Lower leg skin (tissue), 3 donors: ENCODE results near the gene IBTK.
"Not testable (repeated sequence)": the region's sequence is repeated elsewhere in the genome, so short reads cannot be mapped to it uniquely, and the experiment has no call there.

ENCODE experiments used
- POLR2A ChIP-seq, 2 donors: fragments of 450-650 bp; IDR thresholded peaks; one replicate each; pipeline ENCODE4 v1.6.1; 2016 to 2017; ENCODE audit warnings: antibody characterized with exemption in 2 of 2, mild to moderate bottlenecking in 1 of 2, moderate library complexity in 1 of 2
- TF ChIP-seq, protein P1 (sequence below), 3 donors: fragments of 450-650 bp; IDR thresholded peaks; one replicate each; pipeline ENCODE4 v1.5.1; 2016; ENCODE audit warnings: antibody characterized with exemption in 3 of 3, mild to moderate bottlenecking in 3 of 3, moderate library complexity in 2 of 3

DNA sequence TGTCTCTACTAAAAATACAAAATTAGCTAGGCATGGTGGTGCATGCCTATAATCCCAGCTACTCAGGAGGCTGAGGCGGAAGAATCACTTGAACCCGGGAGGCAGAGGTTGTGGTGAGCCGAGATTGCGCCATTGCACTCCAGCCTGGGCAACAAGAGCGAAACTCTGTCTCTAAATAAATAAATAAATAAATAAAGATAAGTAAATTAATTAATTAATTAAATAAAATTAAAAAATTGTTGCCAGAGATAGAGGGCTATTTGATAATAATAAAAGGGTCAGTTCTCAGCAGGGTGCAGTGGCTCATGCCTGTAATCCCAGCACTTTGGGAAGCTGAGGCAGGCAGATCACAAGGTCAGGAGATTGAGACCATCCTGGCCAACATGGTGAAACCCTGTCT, 7.2 kb upstream of the IBTK start:
- TF ChIP-seq, protein P1, sequence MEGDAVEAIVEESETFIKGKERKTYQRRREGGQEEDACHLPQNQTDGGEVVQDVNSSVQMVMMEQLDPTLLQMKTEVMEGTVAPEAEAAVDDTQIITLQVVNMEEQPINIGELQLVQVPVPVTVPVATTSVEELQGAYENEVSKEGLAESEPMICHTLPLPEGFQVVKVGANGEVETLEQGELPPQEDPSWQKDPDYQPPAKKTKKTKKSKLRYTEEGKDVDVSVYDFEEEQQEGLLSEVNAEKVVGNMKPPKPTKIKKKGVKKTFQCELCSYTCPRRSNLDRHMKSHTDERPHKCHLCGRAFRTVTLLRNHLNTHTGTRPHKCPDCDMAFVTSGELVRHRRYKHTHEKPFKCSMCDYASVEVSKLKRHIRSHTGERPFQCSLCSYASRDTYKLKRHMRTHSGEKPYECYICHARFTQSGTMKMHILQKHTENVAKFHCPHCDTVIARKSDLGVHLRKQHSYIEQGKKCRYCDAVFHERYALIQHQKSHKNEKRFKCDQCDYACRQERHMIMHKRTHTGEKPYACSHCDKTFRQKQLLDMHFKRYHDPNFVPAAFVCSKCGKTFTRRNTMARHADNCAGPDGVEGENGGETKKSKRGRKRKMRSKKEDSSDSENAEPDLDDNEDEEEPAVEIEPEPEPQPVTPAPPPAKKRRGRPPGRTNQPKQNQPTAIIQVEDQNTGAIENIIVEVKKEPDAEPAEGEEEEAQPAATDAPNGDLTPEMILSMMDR (IDR thresholded peaks at IDR 0.05), result not testable (repeated sequence)
- not testable (repeated sequence) for TF ChIP-seq POLR2A (IDR thresholded peaks at IDR 0.05)
